ENCODE data around the gene CNRIP1.

- TF ChIP-seq, protein P1, sequence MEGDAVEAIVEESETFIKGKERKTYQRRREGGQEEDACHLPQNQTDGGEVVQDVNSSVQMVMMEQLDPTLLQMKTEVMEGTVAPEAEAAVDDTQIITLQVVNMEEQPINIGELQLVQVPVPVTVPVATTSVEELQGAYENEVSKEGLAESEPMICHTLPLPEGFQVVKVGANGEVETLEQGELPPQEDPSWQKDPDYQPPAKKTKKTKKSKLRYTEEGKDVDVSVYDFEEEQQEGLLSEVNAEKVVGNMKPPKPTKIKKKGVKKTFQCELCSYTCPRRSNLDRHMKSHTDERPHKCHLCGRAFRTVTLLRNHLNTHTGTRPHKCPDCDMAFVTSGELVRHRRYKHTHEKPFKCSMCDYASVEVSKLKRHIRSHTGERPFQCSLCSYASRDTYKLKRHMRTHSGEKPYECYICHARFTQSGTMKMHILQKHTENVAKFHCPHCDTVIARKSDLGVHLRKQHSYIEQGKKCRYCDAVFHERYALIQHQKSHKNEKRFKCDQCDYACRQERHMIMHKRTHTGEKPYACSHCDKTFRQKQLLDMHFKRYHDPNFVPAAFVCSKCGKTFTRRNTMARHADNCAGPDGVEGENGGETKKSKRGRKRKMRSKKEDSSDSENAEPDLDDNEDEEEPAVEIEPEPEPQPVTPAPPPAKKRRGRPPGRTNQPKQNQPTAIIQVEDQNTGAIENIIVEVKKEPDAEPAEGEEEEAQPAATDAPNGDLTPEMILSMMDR (IDR thresholded peaks at IDR 0.05 in 4 of 5, conservative IDR thresholded peaks at IDR 0.05 in 1 of 5), result no peak
- TF ChIP-seq POLR2A (IDR thresholded peaks at IDR 0.05), result no peak
Observed at GRCh38 chr2:68330691-68331090, 10.9 kb upstream of the CNRIP1 start.

All from gastrocnemius medialis (tissue), 4 donors.